ENCODE data around the gene BIVM.

BIVM gene

GRCh38 chr13:102872531-102872930, 73.6 kb downstream of the BIVM start:
- TF ChIP-seq, protein P1, sequence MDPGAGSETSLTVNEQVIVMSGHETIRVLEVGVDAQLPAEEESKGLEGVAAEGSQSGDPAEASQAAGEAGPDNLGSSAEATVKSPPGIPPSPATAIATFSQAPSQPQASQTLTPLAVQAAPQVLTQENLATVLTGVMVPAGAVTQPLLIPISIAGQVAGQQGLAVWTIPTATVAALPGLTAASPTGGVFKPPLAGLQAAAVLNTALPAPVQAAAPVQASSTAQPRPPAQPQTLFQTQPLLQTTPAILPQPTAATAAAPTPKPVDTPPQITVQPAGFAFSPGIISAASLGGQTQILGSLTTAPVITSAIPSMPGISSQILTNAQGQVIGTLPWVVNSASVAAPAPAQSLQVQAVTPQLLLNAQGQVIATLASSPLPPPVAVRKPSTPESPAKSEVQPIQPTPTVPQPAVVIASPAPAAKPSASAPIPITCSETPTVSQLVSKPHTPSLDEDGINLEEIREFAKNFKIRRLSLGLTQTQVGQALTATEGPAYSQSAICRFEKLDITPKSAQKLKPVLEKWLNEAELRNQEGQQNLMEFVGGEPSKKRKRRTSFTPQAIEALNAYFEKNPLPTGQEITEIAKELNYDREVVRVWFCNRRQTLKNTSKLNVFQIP (CRISPR knock-in tag; IDR thresholded peaks at IDR 0.05; ENCODE audit: borderline replicate concordance, low read depth): no peak
- TF ChIP-seq ZFP3 (CRISPR knock-in tag; IDR thresholded peaks at IDR 0.05) (no peak), TCF4 (CRISPR knock-in tag; IDR thresholded peaks at IDR 0.05; ENCODE audit: borderline replicate concordance) (no peak), ZNF70 (CRISPR knock-in tag; IDR thresholded peaks at IDR 0.05) (no peak), ISL1 (CRISPR knock-in tag; IDR thresholded peaks at IDR 0.05) (no peak), OSR1 (CRISPR knock-in tag; IDR thresholded peaks at IDR 0.05) (no peak), CSRNP3 (CRISPR knock-in tag; IDR thresholded peaks at IDR 0.05) (no peak)
- ATAC-seq: no peak

GRCh38 chr13:102873653-102874052, 74.7 kb downstream of the BIVM start:
- TF ChIP-seq SNAI2 (CRISPR knock-in tag; IDR thresholded peaks at IDR 0.05): no peak
- no peak for TF ChIP-seq TCF4 (CRISPR knock-in tag; IDR thresholded peaks at IDR 0.05; ENCODE audit: borderline replicate concordance)
- no peak for TF ChIP-seq GLIS3 (CRISPR knock-in tag; IDR thresholded peaks at IDR 0.05)
- no peak for TF ChIP-seq BACH2 (CRISPR knock-in tag; IDR thresholded peaks at IDR 0.05; ENCODE audit: borderline replicate concordance)
- TF ChIP-seq TOX (CRISPR knock-in tag; IDR thresholded peaks at IDR 0.05; ENCODE audit: borderline replicate concordance): no peak
- no peak for TF ChIP-seq CSDC2 (CRISPR knock-in tag; IDR thresholded peaks at IDR 0.05)
- TF ChIP-seq ZNF565 (CRISPR knock-in tag; conservative IDR thresholded peaks at IDR 0.05; ENCODE audit: low read depth): no peak
- no peak for TF ChIP-seq ZFP30 (CRISPR knock-in tag; IDR thresholded peaks at IDR 0.05)
- TF ChIP-seq ZNF8 (CRISPR knock-in tag; IDR thresholded peaks at IDR 0.05): no peak
- TF ChIP-seq, protein P2, sequence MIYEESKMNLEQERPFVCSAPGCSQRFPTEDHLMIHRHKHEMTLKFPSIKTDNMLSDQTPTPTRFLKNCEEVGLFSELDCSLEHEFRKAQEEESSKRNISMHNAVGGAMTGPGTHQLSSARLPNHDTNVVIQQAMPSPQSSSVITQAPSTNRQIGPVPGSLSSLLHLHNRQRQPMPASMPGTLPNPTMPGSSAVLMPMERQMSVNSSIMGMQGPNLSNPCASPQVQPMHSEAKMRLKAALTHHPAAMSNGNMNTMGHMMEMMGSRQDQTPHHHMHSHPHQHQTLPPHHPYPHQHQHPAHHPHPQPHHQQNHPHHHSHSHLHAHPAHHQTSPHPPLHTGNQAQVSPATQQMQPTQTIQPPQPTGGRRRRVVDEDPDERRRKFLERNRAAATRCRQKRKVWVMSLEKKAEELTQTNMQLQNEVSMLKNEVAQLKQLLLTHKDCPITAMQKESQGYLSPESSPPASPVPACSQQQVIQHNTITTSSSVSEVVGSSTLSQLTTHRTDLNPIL (CRISPR knock-in tag; IDR thresholded peaks at IDR 0.05; ENCODE audit: low read depth): no peak
- TF ChIP-seq ZNF70 (CRISPR knock-in tag; IDR thresholded peaks at IDR 0.05): no peak
- no peak for TF ChIP-seq CSRNP3 (CRISPR knock-in tag; IDR thresholded peaks at IDR 0.05)
- TF ChIP-seq OSR1 (CRISPR knock-in tag; IDR thresholded peaks at IDR 0.05): no peak
- TF ChIP-seq ESRRG (CRISPR knock-in tag; IDR thresholded peaks at IDR 0.05): no peak
- TF ChIP-seq, protein P1 (CRISPR knock-in tag; IDR thresholded peaks at IDR 0.05; ENCODE audit: borderline replicate concordance, low read depth): no peak
- TF ChIP-seq ZFP3 (CRISPR knock-in tag; IDR thresholded peaks at IDR 0.05): no peak
- TF ChIP-seq ARNTL (CRISPR knock-in tag; IDR thresholded peaks at IDR 0.05; ENCODE audit: borderline replicate concordance, low read depth): no peak
- no peak for TF ChIP-seq ISL1 (CRISPR knock-in tag; IDR thresholded peaks at IDR 0.05)
- TF ChIP-seq RARB (CRISPR knock-in tag; IDR thresholded peaks at IDR 0.05): no peak
- TF ChIP-seq, protein P3, sequence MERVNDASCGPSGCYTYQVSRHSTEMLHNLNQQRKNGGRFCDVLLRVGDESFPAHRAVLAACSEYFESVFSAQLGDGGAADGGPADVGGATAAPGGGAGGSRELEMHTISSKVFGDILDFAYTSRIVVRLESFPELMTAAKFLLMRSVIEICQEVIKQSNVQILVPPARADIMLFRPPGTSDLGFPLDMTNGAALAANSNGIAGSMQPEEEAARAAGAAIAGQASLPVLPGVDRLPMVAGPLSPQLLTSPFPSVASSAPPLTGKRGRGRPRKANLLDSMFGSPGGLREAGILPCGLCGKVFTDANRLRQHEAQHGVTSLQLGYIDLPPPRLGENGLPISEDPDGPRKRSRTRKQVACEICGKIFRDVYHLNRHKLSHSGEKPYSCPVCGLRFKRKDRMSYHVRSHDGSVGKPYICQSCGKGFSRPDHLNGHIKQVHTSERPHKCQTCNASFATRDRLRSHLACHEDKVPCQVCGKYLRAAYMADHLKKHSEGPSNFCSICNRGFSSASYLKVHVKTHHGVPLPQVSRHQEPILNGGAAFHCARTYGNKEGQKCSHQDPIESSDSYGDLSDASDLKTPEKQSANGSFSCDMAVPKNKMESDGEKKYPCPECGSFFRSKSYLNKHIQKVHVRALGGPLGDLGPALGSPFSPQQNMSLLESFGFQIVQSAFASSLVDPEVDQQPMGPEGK (CRISPR knock-in tag; IDR thresholded peaks at IDR 0.05; ENCODE audit: borderline replicate concordance): no peak
- ATAC-seq: no peak

DNA sequence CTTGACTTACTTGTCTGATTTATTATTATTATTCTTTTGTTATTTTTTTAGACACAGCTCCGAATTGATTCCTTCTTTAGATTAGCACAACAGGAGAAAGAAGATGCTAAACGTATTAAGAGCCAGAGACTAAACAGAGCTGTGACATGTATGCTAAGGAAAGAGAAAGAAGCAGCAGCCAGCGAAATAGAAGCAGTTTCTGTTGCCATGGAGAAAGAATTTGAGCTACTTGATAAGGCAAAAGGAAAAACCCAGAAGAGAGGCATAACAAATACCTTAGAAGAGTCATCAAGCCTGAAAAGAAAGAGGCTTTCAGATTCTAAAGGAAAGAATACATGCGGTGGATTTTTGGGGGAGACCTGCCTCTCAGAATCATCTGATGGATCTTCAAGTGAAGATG, 76.3 kb downstream of the BIVM start:
- TF ChIP-seq SNAI2 (CRISPR knock-in tag; IDR thresholded peaks at IDR 0.05): no peak
- TF ChIP-seq ISL1 (CRISPR knock-in tag; IDR thresholded peaks at IDR 0.05): no peak
- TF ChIP-seq, protein P2 (CRISPR knock-in tag; IDR thresholded peaks at IDR 0.05; ENCODE audit: low read depth): no peak
- no peak for TF ChIP-seq PPARA (CRISPR knock-in tag; IDR thresholded peaks at IDR 0.05; ENCODE audit: borderline replicate concordance)
- TF ChIP-seq, protein P4, sequence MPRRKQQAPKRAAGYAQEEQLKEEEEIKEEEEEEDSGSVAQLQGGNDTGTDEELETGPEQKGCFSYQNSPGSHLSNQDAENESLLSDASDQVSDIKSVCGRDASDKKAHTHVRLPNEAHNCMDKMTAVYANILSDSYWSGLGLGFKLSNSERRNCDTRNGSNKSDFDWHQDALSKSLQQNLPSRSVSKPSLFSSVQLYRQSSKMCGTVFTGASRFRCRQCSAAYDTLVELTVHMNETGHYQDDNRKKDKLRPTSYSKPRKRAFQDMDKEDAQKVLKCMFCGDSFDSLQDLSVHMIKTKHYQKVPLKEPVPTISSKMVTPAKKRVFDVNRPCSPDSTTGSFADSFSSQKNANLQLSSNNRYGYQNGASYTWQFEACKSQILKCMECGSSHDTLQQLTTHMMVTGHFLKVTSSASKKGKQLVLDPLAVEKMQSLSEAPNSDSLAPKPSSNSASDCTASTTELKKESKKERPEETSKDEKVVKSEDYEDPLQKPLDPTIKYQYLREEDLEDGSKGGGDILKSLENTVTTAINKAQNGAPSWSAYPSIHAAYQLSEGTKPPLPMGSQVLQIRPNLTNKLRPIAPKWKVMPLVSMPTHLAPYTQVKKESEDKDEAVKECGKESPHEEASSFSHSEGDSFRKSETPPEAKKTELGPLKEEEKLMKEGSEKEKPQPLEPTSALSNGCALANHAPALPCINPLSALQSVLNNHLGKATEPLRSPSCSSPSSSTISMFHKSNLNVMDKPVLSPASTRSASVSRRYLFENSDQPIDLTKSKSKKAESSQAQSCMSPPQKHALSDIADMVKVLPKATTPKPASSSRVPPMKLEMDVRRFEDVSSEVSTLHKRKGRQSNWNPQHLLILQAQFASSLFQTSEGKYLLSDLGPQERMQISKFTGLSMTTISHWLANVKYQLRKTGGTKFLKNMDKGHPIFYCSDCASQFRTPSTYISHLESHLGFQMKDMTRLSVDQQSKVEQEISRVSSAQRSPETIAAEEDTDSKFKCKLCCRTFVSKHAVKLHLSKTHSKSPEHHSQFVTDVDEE (CRISPR knock-in tag; IDR thresholded peaks at IDR 0.05): no peak
- no peak for TF ChIP-seq ZNF8 (CRISPR knock-in tag; IDR thresholded peaks at IDR 0.05)
- TF ChIP-seq CSDC2 (CRISPR knock-in tag; IDR thresholded peaks at IDR 0.05): no peak
- no peak for TF ChIP-seq ZNF565 (CRISPR knock-in tag; conservative IDR thresholded peaks at IDR 0.05; ENCODE audit: low read depth)
- TF ChIP-seq GLIS3 (CRISPR knock-in tag; IDR thresholded peaks at IDR 0.05): no peak
- no peak for TF ChIP-seq TOX (CRISPR knock-in tag; IDR thresholded peaks at IDR 0.05; ENCODE audit: borderline replicate concordance)
- TF ChIP-seq ESRRG (CRISPR knock-in tag; IDR thresholded peaks at IDR 0.05): no peak
- no peak for TF ChIP-seq ZFP3 (CRISPR knock-in tag; IDR thresholded peaks at IDR 0.05)
- no peak for ATAC-seq

All from SK-N-SH treated with all-trans-retinoic acid at 6 μM for 48 hours (cell line).